OCI-LY1 (cell line): ENCODE data around the gene ALS2.

Experiments
- EZH2 ChIP-seq: fragments of 200-600 bp; sonication (generic), shearing (Covaris generic); IDR thresholded peaks from 2 replicates; pipeline ENCODE4 v1.8.0; 2017; ENCODE audit warnings: borderline replicate concordance, mixed run types, mild to moderate bottlenecking, antibody characterized with exemption, low read length, moderate library complexity, mixed read lengths
- TF ChIP-seq, protein P1 (sequence below): fragments of 200-600 bp; sonication (generic), shearing (Covaris generic); IDR thresholded peaks from 2 replicates; pipeline ENCODE4 v1.5.1; 2017; ENCODE audit warnings: mild to moderate bottlenecking, antibody characterized with exemption, low read length, moderate library complexity, mixed read lengths

DNA sequence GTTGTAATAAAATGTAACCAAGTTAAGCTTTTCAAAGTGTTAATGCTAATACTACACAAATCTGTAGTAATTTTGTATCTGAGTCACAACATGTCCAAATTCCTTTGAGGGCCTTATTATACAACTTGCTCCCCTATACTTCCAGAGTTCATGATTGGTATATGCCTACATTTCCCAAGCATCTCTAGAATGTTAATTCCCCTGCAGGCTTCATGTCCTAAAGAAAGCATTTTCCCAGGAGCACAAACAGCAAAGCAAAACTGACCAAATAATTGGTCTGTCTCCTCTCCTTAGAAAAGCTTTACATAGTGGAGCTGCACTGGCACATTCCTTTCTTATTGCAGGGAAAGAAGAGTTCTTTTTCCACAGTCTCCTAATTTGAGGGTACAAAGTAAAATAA, 3.7 kb downstream of the ALS2 start:
- TF ChIP-seq, protein P1, sequence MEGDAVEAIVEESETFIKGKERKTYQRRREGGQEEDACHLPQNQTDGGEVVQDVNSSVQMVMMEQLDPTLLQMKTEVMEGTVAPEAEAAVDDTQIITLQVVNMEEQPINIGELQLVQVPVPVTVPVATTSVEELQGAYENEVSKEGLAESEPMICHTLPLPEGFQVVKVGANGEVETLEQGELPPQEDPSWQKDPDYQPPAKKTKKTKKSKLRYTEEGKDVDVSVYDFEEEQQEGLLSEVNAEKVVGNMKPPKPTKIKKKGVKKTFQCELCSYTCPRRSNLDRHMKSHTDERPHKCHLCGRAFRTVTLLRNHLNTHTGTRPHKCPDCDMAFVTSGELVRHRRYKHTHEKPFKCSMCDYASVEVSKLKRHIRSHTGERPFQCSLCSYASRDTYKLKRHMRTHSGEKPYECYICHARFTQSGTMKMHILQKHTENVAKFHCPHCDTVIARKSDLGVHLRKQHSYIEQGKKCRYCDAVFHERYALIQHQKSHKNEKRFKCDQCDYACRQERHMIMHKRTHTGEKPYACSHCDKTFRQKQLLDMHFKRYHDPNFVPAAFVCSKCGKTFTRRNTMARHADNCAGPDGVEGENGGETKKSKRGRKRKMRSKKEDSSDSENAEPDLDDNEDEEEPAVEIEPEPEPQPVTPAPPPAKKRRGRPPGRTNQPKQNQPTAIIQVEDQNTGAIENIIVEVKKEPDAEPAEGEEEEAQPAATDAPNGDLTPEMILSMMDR, result no peak
- TF ChIP-seq EZH2, result no peak
